PC-9 (cell line): ENCODE results near the gene PSMD12. TPM values are rescaled to one million over a fixed set of nuclear protein-coding genes. Genes with fewer than 3 reads are reported as not detected.

ENCODE experiments used
- BruUV-seq: library from RNA; stranded (reverse); fragments of 400-500 nt; replicated peaks from 2 replicates; lab custom pipeline; 2021; lab: Mats Ljungman, UMichigan
- CTCF ChIA-PET: fragments of 300-600 bp; sonication (Branson Sonifier 250); formaldehyde crosslinking; loops from one replicate; lab custom pipeline; 2022; ENCODE audit warnings: antibody characterized with exemption; lab: Charles Lee
- POLR2A ChIA-PET: fragments of 300-600 bp; sonication (Branson Sonifier 250); formaldehyde crosslinking; loops from one replicate; lab custom pipeline; 2022; ENCODE audit warnings: antibody characterized with exemption; ENCODE audit not compliant: unreplicated experiment; lab: Charles Lee
- DNase-seq, 2 experiments: peaks; one replicate each; pipeline versions ENCODE4 v3.0.0 to v3.0.0-alpha.2; 2015 to 2022; ENCODE audit warnings: mixed read lengths in 1 of 2
- H2AFZ ChIP-seq: fragments of 200-600 bp; sonication (generic); 2 replicates; pipeline ENCODE4 v1.8.1; 2017; ENCODE audit warnings: antibody characterized with exemption
- H3F3A ChIP-seq: fragments of 200-600 bp; sonication (generic); 2 replicates; pipeline ENCODE4 v1.8.1; 2017; ENCODE audit warnings: antibody characterized with exemption, mild to moderate bottlenecking, low read depth; ENCODE audit not compliant: insufficient read depth
- H3K27ac ChIP-seq: fragments of 200-600 bp; sonication (generic); 2 replicates; pipeline ENCODE4 v1.6.1; 2016; ENCODE audit warnings: mixed run types
- H3K27me3 ChIP-seq: fragments of 200-600 bp; sonication (generic); 2 replicates; pipeline ENCODE4 v1.6.1; 2016; ENCODE audit warnings: low read depth, mixed run types; ENCODE audit not compliant: insufficient read depth
- H3K36me3 ChIP-seq: fragments of 200-600 bp; sonication (generic); 2 replicates; pipeline ENCODE4 v1.6.1; 2016; ENCODE audit warnings: low read depth, mixed run types
- H3K4me1 ChIP-seq: fragments of 200-600 bp; sonication (generic); replicated peaks from 2 replicates; pipeline ENCODE4 v1.6.1; 2016; ENCODE audit warnings: mixed run types; ENCODE audit not compliant: insufficient read depth
- H3K4me2 ChIP-seq: fragments of 200-600 bp; sonication (generic); 2 replicates; pipeline ENCODE4 v1.6.1; 2017; ENCODE audit warnings: mixed run types
- H3K4me3 ChIP-seq: fragments of 200-600 bp; sonication (generic); 2 replicates; pipeline ENCODE4 v1.6.1; 2016; ENCODE audit warnings: mixed run types
- H3K79me2 ChIP-seq: fragments of 200-600 bp; sonication (generic); 2 replicates; pipeline ENCODE4 v1.6.1; 2017; ENCODE audit warnings: low read depth, mixed run types
- H3K9me2 ChIP-seq: fragments of 200-600 bp; sonication (generic); 2 replicates; pipeline ENCODE4 v1.8.1; 2017; ENCODE audit warnings: mild to moderate bottlenecking; ENCODE audit not compliant: insufficient read depth
- H3K9me3 ChIP-seq: fragments of 200-600 bp; sonication (generic); 2 replicates; pipeline ENCODE4 v1.8.1; 2016; ENCODE audit warnings: low read depth; ENCODE audit not compliant: insufficient read depth
- H4K20me1 ChIP-seq: fragments of 200-600 bp; sonication (generic); 2 replicates; pipeline ENCODE4 v1.8.1; 2017; ENCODE audit not compliant: insufficient read depth
- CTCF ChIP-seq: fragments of 200-600 bp; sonication (generic); conservative IDR thresholded peaks from 2 replicates; pipeline ENCODE4 v1.6.1; 2017; ENCODE audit warnings: mixed run types, antibody characterized with exemption, mild to moderate bottlenecking, moderate library complexity
- EZH2 ChIP-seq: fragments of 200-600 bp; sonication (generic); IDR thresholded peaks from 2 replicates; pipeline ENCODE4 v1.8.0; 2017; ENCODE audit warnings: antibody characterized with exemption, low read depth
- intact Hi-C: fragments of 100-400 bp; cut with micrococcal nuclease; formaldehyde crosslinking; loops from one replicate; pipeline ENCODE4 v1.10.0; 2022; ENCODE audit not compliant: unreplicated experiment
- total RNA-seq: library from RNA; stranded (reverse); gene quantifications from 2 replicates; pipeline ENCODE4 v1.2.3, GENCODE V29; 2021

Gene PSMD12
- total RNA-seq, 1 experiment from 2014 or later: 80.5 TPM

- no TSS peak for BruUV-seq
- peaks cover 7% of the 10 kb centered on the region; the same call in 1 of the 2 replicates for H3F3A ChIP-seq
- intact Hi-C loops: no loop called here
- H2AFZ ChIP-seq: no peak overlapping the region
- CTCF ChIA-PET: no interaction called here
- no peak overlapping the region for H3K4me2 ChIP-seq
- POLR2A ChIA-PET: interaction anchor here (0.6 kb wide), 1 partner anchor 35 kb away, joined by 4 read pairs; no protein-coding TSS in a partner anchor
- H3K27ac ChIP-seq: no peak overlapping the region
- peaks cover 19% of the 10 kb centered on the region; the same call in 1 of the 2 replicates for H3K79me2 ChIP-seq
- no peak for TF ChIP-seq CTCF
- H3K9me3 ChIP-seq: no peaks in the 10 kb centered on the region
- no peaks in the 10 kb centered on the region for H3K4me1 ChIP-seq
- peaks cover 30% of the 10 kb centered on the region; the same call in 1 of the 2 replicates for H4K20me1 ChIP-seq
- peaks cover 70% of the 10 kb centered on the region for H3K36me3 ChIP-seq
- no peaks in the 10 kb centered on the region for H3K27me3 ChIP-seq
- H3K4me3 ChIP-seq: no peak overlapping the region
- no peak for DNase-seq
- H3K9me2 ChIP-seq: no peaks in the 10 kb centered on the region
Observed at GRCh38 chr17:67349420-67349819, 17.0 kb downstream of the PSMD12 start.

- POLR2A ChIA-PET: interaction anchor here (0.6 kb wide), 1 partner anchor 279 kb away, joined by 6 read pairs; no protein-coding TSS in a partner anchor
- Histone ChIP-seq H3K4me1 (no peaks in the 10 kb centered on the region), H3K27me3 (no peaks in the 10 kb centered on the region), H3K4me2 (no peak overlapping the region), H3K9me2 (no peaks in the 10 kb centered on the region), H2AFZ (no peak overlapping the region), H4K20me1 (peaks cover 18% of the 10 kb centered on the region; the same call in 1 of the 2 replicates), H3K9me3 (no peaks in the 10 kb centered on the region), H3K79me2 (0 out of 2 replicates have a peak, but pooled peaks cover 5% of the 10 kb centered on the region), H3F3A (peaks cover 8% of the 10 kb centered on the region; the same call in 1 of the 2 replicates), H3K27ac (no peak overlapping the region), H3K4me3 (no peak overlapping the region), H3K36me3 (peaks cover 60% of the 10 kb centered on the region)
- no peak for DNase-seq
- intact Hi-C loops: no loop called here
- CTCF ChIA-PET: no interaction called here
- no TSS peak for BruUV-seq
- TF ChIP-seq EZH2 (no peak), CTCF (no peak)
Observed at GRCh38 chr17:67347826-67348225, 18.6 kb downstream of the PSMD12 start.

GRCh38 chr17:67343237-67343636 lies 23.1 kb downstream of the PSMD12 start:
- CTCF ChIA-PET: no interaction called here

More at GRCh38 chr17:67343237-67343636, 23.1 kb downstream of the PSMD12 start:
- no peaks in the 10 kb centered on the region for H3K79me2 ChIP-seq
- no peak overlapping the region for H3K4me3 ChIP-seq
- H3K36me3 ChIP-seq: peaks cover 55% of the 10 kb centered on the region
- H3K9me2 ChIP-seq: no peaks in the 10 kb centered on the region
- H2AFZ ChIP-seq: no peak overlapping the region
- H3K27ac ChIP-seq: no peak overlapping the region
- POLR2A ChIA-PET: interaction anchor here (0.6 kb wide), 1 partner anchor 209 kb away, joined by 7 read pairs; no protein-coding TSS in a partner anchor
- H4K20me1 ChIP-seq: peaks cover 21% of the 10 kb centered on the region
- intact Hi-C loops: no loop called here
- no TSS peak for BruUV-seq
- no peaks in the 10 kb centered on the region; the same call in 1 of the 2 replicates for H3K4me1 ChIP-seq
- no peaks in the 10 kb centered on the region for H3K27me3 ChIP-seq
- no peak overlapping the region for H3K4me2 ChIP-seq
- no peaks in the 10 kb centered on the region for H3K9me3 ChIP-seq
- peaks cover 43% of the 10 kb centered on the region for H3F3A ChIP-seq
- no peak for TF ChIP-seq EZH2
- no peak for DNase-seq
